ENCODE data around the gene KIRREL1. TPM values are rescaled to one million over a fixed set of nuclear protein-coding genes. Genes with fewer than 3 reads are reported as not detected.

KIRREL1 gene
- total RNA-seq, 1 donor, result 96.9 TPM

- DNase-seq (ENCODE audit: low read depth), result no peak
- TF ChIP-seq CTCF (IDR thresholded peaks at IDR 0.05; ENCODE audit: insufficient read depth, low read length), result no peak
- no peak overlapping the region for H3K4me3 ChIP-seq (ENCODE audit: low read depth, low read length)
These were observed 38.2 kb upstream of the KIRREL1 start for GRCh38 chr1:157955221-157955620.

GRCh38 chr1:157955857-157956256 lies 37.6 kb upstream of the KIRREL1 start:
- TF ChIP-seq CTCF (IDR thresholded peaks at IDR 0.05; ENCODE audit: insufficient read depth, low read length), result no peak
- DNase-seq (ENCODE audit: low read depth), result no peak
- H3K4me3 ChIP-seq (ENCODE audit: low read depth, low read length), result no peak overlapping the region

GRCh38 chr1:157956732-157957131 lies 36.7 kb upstream of the KIRREL1 start:
- TF ChIP-seq CTCF (IDR thresholded peaks at IDR 0.05; ENCODE audit: insufficient read depth, low read length), result no peak
- no peak overlapping the region for H3K4me3 ChIP-seq (ENCODE audit: low read depth, low read length)
- DNase-seq (ENCODE audit: low read depth), result no peak

GRCh38 chr1:157958263-157958662 lies 35.2 kb upstream of the KIRREL1 start:
- no peak for DNase-seq (ENCODE audit: low read depth)
- H3K4me3 ChIP-seq (ENCODE audit: low read depth, low read length), result no peak overlapping the region
- no peak for TF ChIP-seq CTCF (IDR thresholded peaks at IDR 0.05; ENCODE audit: insufficient read depth, low read length)

- DNase-seq (ENCODE audit: low read depth), result no peak
- no peak for TF ChIP-seq CTCF (IDR thresholded peaks at IDR 0.05; ENCODE audit: insufficient read depth, low read length)
- no peak overlapping the region for H3K4me3 ChIP-seq (ENCODE audit: low read depth, low read length)
These were observed 33.7 kb upstream of the KIRREL1 start for GRCh38 chr1:157959750-157960149.

- H3K4me3 ChIP-seq (ENCODE audit: low read depth, low read length), result no peak overlapping the region
- no peak for TF ChIP-seq CTCF (IDR thresholded peaks at IDR 0.05; ENCODE audit: insufficient read depth, low read length)
- DNase-seq (ENCODE audit: low read depth), result no peak
These were observed 32.7 kb upstream of the KIRREL1 start for GRCh38 chr1:157960773-157961172.
